GM20000 (cell line): ENCODE data around the gene BHLHE23.

ENCODE experiments used
- DNase-seq: peaks from one replicate; pipeline ENCODE4 v3.0.0; 2012; ENCODE audit warnings: low spot score
- TF ChIP-seq, protein P1 (sequence below): IDR thresholded peaks from 2 replicates; pipeline ENCODE4 v1.5.1; 2012; ENCODE audit warnings: mild to moderate bottlenecking, control low read depth; ENCODE audit errors: extremely low read depth, missing control alignments

The BHLHE23 gene

DNA sequence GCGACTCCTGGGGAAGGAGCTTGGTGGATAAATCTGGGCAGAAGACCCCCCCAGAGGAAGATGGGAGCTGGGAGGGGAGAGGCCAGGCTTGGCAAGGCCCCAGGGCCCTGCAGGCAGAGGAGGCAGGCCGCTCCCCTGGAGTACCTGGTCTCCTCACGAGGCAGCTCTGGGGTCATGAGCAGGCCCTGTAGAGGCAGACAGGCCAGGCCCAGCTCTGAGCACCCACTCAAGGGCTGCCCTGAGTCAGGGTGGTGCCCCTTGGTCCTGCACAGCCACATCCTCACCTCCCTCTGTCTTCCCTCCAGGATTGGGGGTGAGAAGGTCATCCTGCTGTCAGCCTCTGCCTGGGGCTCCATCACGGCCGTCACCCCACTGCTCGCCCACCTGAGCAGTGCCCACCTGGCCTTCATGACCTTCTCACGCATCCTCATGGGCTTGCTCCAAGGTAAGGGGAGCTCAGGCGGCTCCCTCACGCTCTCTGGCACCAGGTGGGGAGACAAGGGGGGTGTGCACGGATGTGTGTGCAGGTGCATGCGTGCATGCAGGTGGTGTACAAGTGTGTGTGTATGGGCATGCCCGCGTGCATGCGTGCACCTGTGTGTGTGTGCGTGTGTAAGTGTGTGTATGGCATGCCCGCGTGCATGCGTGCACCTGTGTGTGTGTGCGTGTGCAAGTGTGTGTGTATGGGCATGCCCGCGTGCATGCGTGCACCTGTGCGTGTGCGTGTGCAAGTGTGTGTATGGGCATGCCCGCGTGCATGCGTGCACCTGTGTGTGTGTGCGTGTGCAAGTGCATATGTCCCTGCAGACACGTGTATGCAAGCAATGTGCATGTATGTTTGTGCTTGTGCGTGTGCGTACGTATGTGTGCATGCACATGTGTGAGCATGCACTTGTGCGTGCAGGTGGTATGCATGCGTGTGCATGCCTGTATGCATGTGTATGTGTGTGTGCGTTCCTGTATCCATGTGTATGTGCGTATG, 49.3 kb downstream of the BHLHE23 start:
- TF ChIP-seq, protein P1, sequence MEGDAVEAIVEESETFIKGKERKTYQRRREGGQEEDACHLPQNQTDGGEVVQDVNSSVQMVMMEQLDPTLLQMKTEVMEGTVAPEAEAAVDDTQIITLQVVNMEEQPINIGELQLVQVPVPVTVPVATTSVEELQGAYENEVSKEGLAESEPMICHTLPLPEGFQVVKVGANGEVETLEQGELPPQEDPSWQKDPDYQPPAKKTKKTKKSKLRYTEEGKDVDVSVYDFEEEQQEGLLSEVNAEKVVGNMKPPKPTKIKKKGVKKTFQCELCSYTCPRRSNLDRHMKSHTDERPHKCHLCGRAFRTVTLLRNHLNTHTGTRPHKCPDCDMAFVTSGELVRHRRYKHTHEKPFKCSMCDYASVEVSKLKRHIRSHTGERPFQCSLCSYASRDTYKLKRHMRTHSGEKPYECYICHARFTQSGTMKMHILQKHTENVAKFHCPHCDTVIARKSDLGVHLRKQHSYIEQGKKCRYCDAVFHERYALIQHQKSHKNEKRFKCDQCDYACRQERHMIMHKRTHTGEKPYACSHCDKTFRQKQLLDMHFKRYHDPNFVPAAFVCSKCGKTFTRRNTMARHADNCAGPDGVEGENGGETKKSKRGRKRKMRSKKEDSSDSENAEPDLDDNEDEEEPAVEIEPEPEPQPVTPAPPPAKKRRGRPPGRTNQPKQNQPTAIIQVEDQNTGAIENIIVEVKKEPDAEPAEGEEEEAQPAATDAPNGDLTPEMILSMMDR, result no peak
- no peak for DNase-seq

DNA sequence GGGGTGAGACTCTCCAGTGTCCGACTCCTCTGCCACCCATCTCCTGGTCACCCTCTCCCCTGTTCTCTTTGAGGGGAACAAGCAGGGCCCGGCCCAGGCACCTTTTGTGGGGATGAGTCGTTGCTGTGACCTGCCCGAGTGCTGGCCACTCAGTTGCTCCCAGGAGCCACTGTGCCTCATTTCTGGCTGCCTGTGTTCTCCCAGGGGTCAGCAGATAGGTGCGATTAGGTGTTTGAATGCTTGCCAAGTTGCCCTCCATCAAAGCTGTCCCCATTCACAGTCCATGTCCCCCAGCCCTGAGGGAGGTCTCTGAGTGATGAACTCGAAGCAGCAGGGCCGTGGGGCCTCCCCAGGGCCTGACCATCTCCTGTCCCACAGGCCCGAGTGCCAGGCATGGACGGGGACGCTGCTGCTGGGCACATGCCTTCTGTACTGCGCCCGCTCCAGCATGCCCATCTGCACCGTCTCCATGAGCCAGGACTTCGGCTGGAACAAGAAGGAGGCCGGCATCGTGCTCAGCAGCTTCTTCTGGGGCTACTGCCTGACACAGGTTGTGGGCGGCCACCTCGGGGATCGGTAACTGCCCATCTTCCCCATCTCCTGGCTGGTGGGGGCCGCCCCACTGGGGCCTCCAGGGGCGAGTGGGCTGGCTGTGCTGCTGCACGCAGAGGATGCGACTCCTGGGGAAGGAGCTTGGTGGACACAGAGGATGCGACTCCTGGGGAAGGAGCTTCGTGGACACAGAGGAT, 50.2 kb downstream of the BHLHE23 start:
- TF ChIP-seq, protein P1, result no peak
- DNase-seq, result no peak
